GM23248 (cell line): ENCODE measurements around the gene HEMGN. TPM values are rescaled to one million over a fixed set of nuclear protein-coding genes. Genes with fewer than 3 reads are reported as not detected.

Source experiments
- DNase-seq: peaks from one replicate; pipeline ENCODE4 v3.0.0-alpha.2; 2015
- H2AFZ ChIP-seq: fragments of 200-600 bp; sonication (generic); 2 replicates; pipeline ENCODE4 v1.6.1; 2016; ENCODE audit warnings: antibody characterized with exemption
- H3F3A ChIP-seq: fragments of 200-600 bp; sonication (generic); 2 replicates; pipeline ENCODE4 v1.6.1; 2016; ENCODE audit warnings: mild to moderate bottlenecking, antibody characterized with exemption, mixed run types; ENCODE audit not compliant: insufficient read depth
- H3K27ac ChIP-seq: fragments of 200-600 bp; sonication (generic); 2 replicates; pipeline ENCODE4 v1.5.1; 2016; ENCODE audit warnings: mild to moderate bottlenecking
- H3K27me3 ChIP-seq: fragments of 200-600 bp; sonication (generic); replicated peaks from 2 replicates; pipeline ENCODE4 v1.6.1; 2016; ENCODE audit warnings: mild to moderate bottlenecking; ENCODE audit not compliant: insufficient read depth
- H3K36me3 ChIP-seq: fragments of 200-600 bp; sonication (generic); 2 replicates; pipeline ENCODE4 v1.6.1; 2016; ENCODE audit warnings: low read depth, mild to moderate bottlenecking
- H3K4me1 ChIP-seq: fragments of 200-600 bp; sonication (generic); 2 replicates; pipeline ENCODE4 v1.6.1; 2016; ENCODE audit warnings: mild to moderate bottlenecking; ENCODE audit not compliant: insufficient read depth
- H3K4me2 ChIP-seq: fragments of 200-600 bp; sonication (generic); one replicate; pipeline ENCODE4 v1.6.1; 2016; ENCODE audit warnings: mild to moderate bottlenecking; ENCODE audit not compliant: unreplicated experiment
- H3K4me3 ChIP-seq: fragments of 200-600 bp; sonication (generic); 2 replicates; pipeline ENCODE4 v1.5.1; 2016; ENCODE audit warnings: mild to moderate bottlenecking
- H3K79me2 ChIP-seq: fragments of 200-600 bp; sonication (generic); 2 replicates; pipeline ENCODE4 v1.6.1; 2016; ENCODE audit warnings: mild to moderate bottlenecking; ENCODE audit not compliant: insufficient read depth
- H3K9ac ChIP-seq: fragments of 200-600 bp; sonication (generic); 2 replicates; pipeline ENCODE4 v1.6.1; 2016; ENCODE audit warnings: mild to moderate bottlenecking
- H3K9me2 ChIP-seq: fragments of 200-600 bp; sonication (generic); 2 replicates; pipeline ENCODE4 v1.6.1; 2016; ENCODE audit warnings: mixed run types, mild to moderate bottlenecking, moderate library complexity; ENCODE audit not compliant: insufficient read depth
- H3K9me3 ChIP-seq: fragments of 200-600 bp; sonication (generic); one replicate; pipeline ENCODE4 v1.6.1; 2017; ENCODE audit warnings: low read depth
- H4K20me1 ChIP-seq: fragments of 200-600 bp; sonication (generic); 2 replicates; pipeline ENCODE4 v1.6.0; 2016; ENCODE audit not compliant: insufficient read depth
- EZH2 ChIP-seq: fragments of 200-600 bp; sonication (generic); IDR thresholded peaks from 2 replicates; pipeline ENCODE4 v1.6.1; 2018; ENCODE audit warnings: antibody characterized with exemption, mild to moderate bottlenecking; ENCODE audit not compliant: insufficient read depth, poor library complexity, severe bottlenecking
- EZH2phosphoT487 ChIP-seq: fragments of 200-600 bp; sonication (generic); IDR thresholded peaks from 2 replicates; pipeline ENCODE4 v1.6.1; 2018; ENCODE audit warnings: antibody characterized with exemption, moderate library complexity, mild to moderate bottlenecking, low read depth; ENCODE audit not compliant: insufficient read depth
- WGBS, 2 experiments: methylation state at CpG; one replicate each; pipeline ENCODE4 v1.1.6; 2015 to 2017; ENCODE audit warnings: low lambda C conversion rate in 2 of 2, low coverage in 1 of 2; ENCODE audit errors: missing lambda C conversion rate in 2 of 2; 5-methylcytosine and 5-hydroxymethylcytosine counted together
- in situ Hi-C: fragments of 300-500 bp; cut with MboI; formaldehyde crosslinking; loops from 2 replicates; pipeline ENCODE4 v1.15.0; 2020
- polyA plus RNA-seq: library from polyadenylated mRNA; unstranded; fragments of >200 nt; fragmentation: Nextera tagmentation; extraction: Ambion mirVana; gene quantifications from 2 replicates; pipeline ENCODE4 v1.2.1, GENCODE V29; 2016
- small RNA-seq: library from RNA; depleted of rRNA; stranded (forward); fragments of <200 nt; gene quantifications from one replicate; pipeline ENCODE3, GENCODE V24; 2014; ENCODE audit warnings: low read depth, low replicate concordance
- total RNA-seq: library from RNA; depleted of rRNA; stranded (reverse); fragments of >200 nt; shearing (Covaris generic); gene quantifications from 2 replicates; pipeline ENCODE4 v1.2.3, GENCODE V29; 2014; rRNA removed

The HEMGN gene
- total and polyA plus RNA-seq, 2 experiments from 2014 or later, result not detected

DNA sequence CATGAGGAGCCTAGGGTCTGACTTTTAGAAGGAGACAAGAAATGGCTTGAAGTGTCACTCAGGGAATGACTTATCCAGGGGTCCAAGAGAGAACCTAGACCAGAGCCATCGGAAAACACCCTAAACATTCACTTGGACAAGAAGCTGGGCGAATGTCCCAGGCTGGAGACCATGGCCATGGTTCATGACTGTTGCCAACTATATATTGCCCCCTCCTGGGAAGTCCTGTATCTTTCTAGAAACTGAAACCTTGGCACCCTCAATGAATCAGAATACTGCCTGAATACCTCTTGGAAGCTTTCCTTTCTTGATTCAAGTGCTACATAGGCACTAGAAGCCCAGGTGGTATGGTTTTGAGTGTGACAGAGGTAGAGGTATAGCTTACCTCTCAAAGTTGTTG is 45.6 kb downstream of the HEMGN start:
- in situ Hi-C loops, result no loop called here

GRCh38 chr9:97891736-97892135 is 46.2 kb downstream of the HEMGN start:
- no peak overlapping the region for H3K4me2 ChIP-seq
- no peaks in the 10 kb centered on the region for H4K20me1 ChIP-seq
- no peak overlapping the region for H3K9ac ChIP-seq
- no peak for TF ChIP-seq EZH2phosphoT487
- no peak for TF ChIP-seq EZH2
- WGBS, 2 experiments, result 81 to 90% methylated on average over 4 to 5 of the region's 5 CpGs
- DNase-seq, result no peak
- no peak overlapping the region for H3K27ac ChIP-seq
- H3K9me3 ChIP-seq, result no peaks in the 10 kb centered on the region
- no peaks in the 10 kb centered on the region for H3K4me1 ChIP-seq
- no peaks in the 10 kb centered on the region for H3K36me3 ChIP-seq
- H3F3A ChIP-seq, result no peaks in the 10 kb centered on the region
- H2AFZ ChIP-seq, result no peak overlapping the region
- in situ Hi-C loops, result no loop called here
- no peaks in the 10 kb centered on the region for H3K9me2 ChIP-seq
- H3K79me2 ChIP-seq, result no peaks in the 10 kb centered on the region
- no peak overlapping the region for H3K4me3 ChIP-seq
- no peaks in the 10 kb centered on the region for H3K27me3 ChIP-seq

More for the DNA sequence above, 45.6 kb downstream of the HEMGN start:
- no peaks in the 10 kb centered on the region for H4K20me1 ChIP-seq
- DNase-seq, result no peak
- H3K27ac ChIP-seq, result no peak overlapping the region
- H2AFZ ChIP-seq, result no peak overlapping the region
- H3K9me3 ChIP-seq, result no peaks in the 10 kb centered on the region
- TF ChIP-seq EZH2, result no peak
- no peak for TF ChIP-seq EZH2phosphoT487
- H3K9me2 ChIP-seq, result no peaks in the 10 kb centered on the region
- no peaks in the 10 kb centered on the region for H3F3A ChIP-seq
- WGBS, 2 experiments, result 50 to 77% methylated on average over 2 of the region's 2 CpGs
- H3K4me3 ChIP-seq, result no peak overlapping the region
- no peak overlapping the region for H3K4me2 ChIP-seq
- no peaks in the 10 kb centered on the region for H3K79me2 ChIP-seq
- no peak overlapping the region for H3K9ac ChIP-seq
- H3K4me1 ChIP-seq, result no peaks in the 10 kb centered on the region
- H3K36me3 ChIP-seq, result no peaks in the 10 kb centered on the region
- H3K27me3 ChIP-seq, result no peaks in the 10 kb centered on the region

DNA sequence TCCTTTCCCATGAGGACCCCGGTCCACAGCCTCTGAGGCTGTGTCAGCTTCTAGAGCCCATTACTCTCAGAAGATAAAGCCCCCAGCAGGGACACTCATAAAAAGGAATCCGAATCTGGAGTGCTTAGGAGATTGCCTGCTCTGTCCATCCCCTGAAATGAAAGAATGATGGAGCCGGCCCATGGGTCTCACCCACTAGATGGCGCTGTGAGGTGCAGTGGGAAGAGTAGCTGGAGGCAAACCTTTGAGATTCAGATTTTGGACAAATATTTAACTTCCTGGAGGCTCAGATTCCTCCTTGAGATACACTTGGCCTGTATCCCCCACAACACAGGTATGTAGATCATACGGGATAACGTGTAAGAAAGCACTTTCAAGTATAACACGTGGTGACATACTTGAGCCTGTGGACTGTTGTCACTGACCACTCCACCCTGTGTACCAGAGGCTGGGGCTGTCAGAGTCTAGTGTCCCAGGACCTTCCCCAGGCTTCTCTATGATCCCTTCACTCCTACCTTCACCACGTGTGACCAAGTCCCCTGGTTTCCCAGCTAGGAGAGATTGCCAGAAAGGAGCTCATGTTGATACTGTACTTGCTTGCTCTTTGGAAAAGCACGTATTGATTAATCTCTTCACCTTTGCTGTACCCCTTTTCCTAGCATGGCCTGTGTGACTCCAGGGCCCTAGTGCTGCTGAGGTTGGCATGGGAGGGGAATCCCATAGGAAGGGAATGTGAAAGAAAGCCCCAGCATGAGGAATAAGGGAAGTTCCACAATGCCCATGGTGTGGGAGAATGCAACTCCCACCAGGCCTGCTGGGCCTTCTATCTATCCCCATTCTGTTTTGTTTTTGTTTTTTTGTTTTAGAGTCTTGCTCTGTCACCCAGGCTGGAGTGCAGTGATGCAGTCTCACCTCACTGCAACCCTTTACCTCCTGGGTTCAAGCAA is 47.8 kb downstream of the HEMGN start:
- no peak for TF ChIP-seq EZH2phosphoT487
- TF ChIP-seq EZH2, result no peak

DNA sequence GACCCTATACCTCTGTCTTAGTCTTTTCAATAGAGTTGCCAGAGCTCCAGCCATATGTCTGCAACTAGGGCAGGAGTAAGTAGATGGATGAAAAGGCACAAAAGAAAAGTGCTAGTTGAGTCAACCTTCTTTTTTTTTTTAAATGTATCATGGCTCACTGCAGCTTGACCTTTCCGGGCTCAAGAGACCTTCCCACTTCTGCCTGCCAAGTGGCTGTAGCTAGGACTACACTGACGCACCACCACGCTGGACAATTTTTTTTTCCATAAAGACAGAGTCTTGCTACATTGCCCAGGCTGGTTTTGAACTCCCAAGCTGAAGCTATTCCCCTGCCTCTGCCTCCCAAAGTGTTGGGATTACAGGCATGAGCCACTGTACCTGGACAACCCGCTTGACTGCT is 57.6 kb downstream of the HEMGN start:
- 77 to 84% methylated on average over 4 of the region's 4 CpGs for WGBS, 2 experiments

More for the DNA sequence above, 47.8 kb downstream of the HEMGN start:
- no peaks in the 10 kb centered on the region for H4K20me1 ChIP-seq
- no peak overlapping the region for H3K4me2 ChIP-seq
- no peaks in the 10 kb centered on the region for H3K9me2 ChIP-seq
- no peak overlapping the region for H2AFZ ChIP-seq
- H3K27me3 ChIP-seq, result no peaks in the 10 kb centered on the region
- no peaks in the 10 kb centered on the region for H3K4me1 ChIP-seq
- no peaks in the 10 kb centered on the region for H3K36me3 ChIP-seq
- no peak overlapping the region for H3K4me3 ChIP-seq
- no peaks in the 10 kb centered on the region for H3K79me2 ChIP-seq
- H3K9ac ChIP-seq, result no peak overlapping the region
- in situ Hi-C loops, result no loop called here
- H3K27ac ChIP-seq, result no peak overlapping the region
- no peaks in the 10 kb centered on the region for H3K9me3 ChIP-seq
- 35 to 36% methylated on average over 9 of the region's 9 CpGs for WGBS, 2 experiments
- peak; percentile 44 for DNase-seq
- no peaks in the 10 kb centered on the region for H3F3A ChIP-seq

More for the DNA sequence above, 57.6 kb downstream of the HEMGN start:
- no peaks in the 10 kb centered on the region for H4K20me1 ChIP-seq
- no peak overlapping the region for H3K4me3 ChIP-seq
- H3K4me1 ChIP-seq, result peaks cover 16% of the 10 kb centered on the region
- DNase-seq, result peak; percentile 31
- H3F3A ChIP-seq, result peaks cover 21% of the 10 kb centered on the region
- no peak overlapping the region for H3K9ac ChIP-seq
- H3K27me3 ChIP-seq, result no peaks in the 10 kb centered on the region
- H3K4me2 ChIP-seq, result no peak overlapping the region
- no peaks in the 10 kb centered on the region for H3K79me2 ChIP-seq
- H3K9me2 ChIP-seq, result no peaks in the 10 kb centered on the region
- H3K36me3 ChIP-seq, result no peaks in the 10 kb centered on the region
- H3K9me3 ChIP-seq, result no peaks in the 10 kb centered on the region
- TF ChIP-seq EZH2 (no peak), EZH2phosphoT487 (no peak)
- H2AFZ ChIP-seq, result no peak overlapping the region
- H3K27ac ChIP-seq, result no peak overlapping the region
- in situ Hi-C loops, result no loop called here

Small RNAs within 50 kb of the gene (small RNA-seq; reads per million reads assigned to genes)
- not detected for gene RF00019

Other genes starting within 250 kb of the HEMGN start
- 1.4 and 8.0 TPM in 2 replicates for gene XPA, start 240.8 kb downstream of the HEMGN start, total RNA-seq
- gene XPA, start 240.8 kb downstream of the HEMGN start, polyA plus RNA-seq, result 14.3 and 17.4 TPM in 2 replicates
- not detected in 2 replicates for gene FOXE1, start 84.9 kb downstream of the HEMGN start, total RNA-seq
- gene FOXE1, start 84.9 kb downstream of the HEMGN start, polyA plus RNA-seq, result not detected in 2 replicates
- gene TRMO, start 15.7 kb downstream of the HEMGN start, total RNA-seq, result 13.0 and 14.3 TPM in 2 replicates
- 9.6 and 10.5 TPM in 2 replicates for gene TRMO, start 15.7 kb downstream of the HEMGN start, polyA plus RNA-seq
- 11.2 and 35.3 TPM in 2 replicates for gene ANP32B, start 45.2 kb upstream of the HEMGN start, total RNA-seq
- 137 and 138 TPM in 2 replicates for gene ANP32B, start 45.2 kb upstream of the HEMGN start, polyA plus RNA-seq
- gene NANS, start 118.6 kb upstream of the HEMGN start, total RNA-seq, result 60.3 and 80.8 TPM in 2 replicates
- 128 and 133 TPM in 2 replicates for gene NANS, start 118.6 kb upstream of the HEMGN start, polyA plus RNA-seq
- 2.7 and 6.4 TPM in 2 replicates for gene TRIM14, start 181.1 kb upstream of the HEMGN start, total RNA-seq
- 7.8 and 8.0 TPM in 2 replicates for gene TRIM14, start 181.1 kb upstream of the HEMGN start, polyA plus RNA-seq